CD14-positive monocyte (primary cell): ENCODE results near the gene TYRP1. TPM values are rescaled to one million over a fixed set of nuclear protein-coding genes. Genes with fewer than 3 reads are reported as not detected.
"Not testable (repeated sequence)": the region's sequence is repeated elsewhere in the genome, so short reads cannot be mapped to it uniquely, and the experiment has no call there.

Experiments used
- DNase-seq, 3 donors: peaks; one replicate each; pipeline ENCODE4 v3.0.0-alpha.2; 2011 to 2022
- H2AFZ ChIP-seq: 2 replicates; pipeline ENCODE4 v1.6.0; 2012; ENCODE audit warnings: mild to moderate bottlenecking, low read depth, low read length, inconsistent platforms; ENCODE audit not compliant: insufficient read depth, poor library complexity, severe bottlenecking
- H3K27ac ChIP-seq, 2 donors: 1 replicate in 1 of 2; 2 replicates in 1 of 2; pipeline ENCODE4 v1.5.1; 2012 to 2013; ENCODE audit warnings: low read length in 2 of 2, control low read depth in 1 of 2, inconsistent platforms in 1 of 2, low read depth in 1 of 2, mild to moderate bottlenecking in 1 of 2
- H3K27me3 ChIP-seq, 2 donors: one replicate each; pipeline versions ENCODE4 v1.6.0 to v1.6.1; 2011 to 2013; ENCODE audit warnings: low read length in 2 of 2; ENCODE audit not compliant: control insufficient read depth in 2 of 2, insufficient read depth in 2 of 2
- H3K36me3 ChIP-seq, 2 donors: replicated peaks in 1 of 2; 1 replicate in 1 of 2; 2 replicates in 1 of 2; pipeline versions ENCODE4 v1.5.1 to v1.6.1; 2012 to 2013; ENCODE audit warnings: low read length in 2 of 2, control low read depth in 1 of 2, inconsistent platforms in 1 of 2, mild to moderate bottlenecking in 1 of 2; ENCODE audit not compliant: insufficient read depth in 2 of 2, control insufficient read depth in 1 of 2
- H3K4me1 ChIP-seq, 2 donors: 1 replicate in 1 of 2; 2 replicates in 1 of 2; pipeline versions ENCODE4 v1.5.1 to v1.6.1; 2012 to 2013; ENCODE audit warnings: low read length in 2 of 2, control low read depth in 1 of 2, inconsistent platforms in 1 of 2, mild to moderate bottlenecking in 1 of 2, moderate library complexity in 1 of 2; ENCODE audit not compliant: insufficient read depth in 2 of 2, control insufficient read depth in 1 of 2
- H3K4me2 ChIP-seq: replicated peaks from 2 replicates; pipeline ENCODE3; 2012; ENCODE audit warnings: low read length, moderate library complexity, mild to moderate bottlenecking; ENCODE audit not compliant: poor library complexity, severe bottlenecking; ENCODE audit errors: extremely low read depth
- H3K4me3 ChIP-seq, 3 experiments: fragments of 200-600 bp in 1 of 3; sonication (generic) in 1 of 3; replicated peaks in 1 of 3; 1 replicate in 2 of 3; 2 replicates in 1 of 3; pipeline ENCODE4 v1.5.1; 2011 to 2013; ENCODE audit warnings: low read length in 3 of 3, mild to moderate bottlenecking in 3 of 3, control low read depth in 2 of 3, low read depth in 2 of 3, inconsistent platforms in 1 of 3, moderate library complexity in 1 of 3
- H3K79me2 ChIP-seq: 2 replicates; pipeline ENCODE4 v1.6.0; 2012; ENCODE audit warnings: mild to moderate bottlenecking, control low read depth, inconsistent platforms, low read length, moderate library complexity; ENCODE audit not compliant: insufficient read depth
- H3K9ac ChIP-seq: 2 replicates; pipeline ENCODE4 v1.6.0; 2017; ENCODE audit warnings: low read length, mild to moderate bottlenecking; ENCODE audit not compliant: insufficient read depth, poor library complexity, severe bottlenecking
- H3K9me3 ChIP-seq, 2 donors: replicated peaks in 1 of 2; 1 replicate in 1 of 2; 2 replicates in 1 of 2; pipeline versions ENCODE4 v1.5.1 to v1.6.1; 2012 to 2013; ENCODE audit warnings: low read length in 2 of 2, control low read depth in 1 of 2; ENCODE audit not compliant: control insufficient read depth in 1 of 2, insufficient read depth in 1 of 2
- H4K20me1 ChIP-seq: 2 replicates; pipeline ENCODE4 v1.6.0; 2012; ENCODE audit warnings: mild to moderate bottlenecking, low read length, control low read depth, moderate library complexity; ENCODE audit not compliant: insufficient read depth
- H3K27ac Mint-ChIP-seq, 7 donors: one replicate each; pipeline ENCODE4 v1.8.0; 2020; ENCODE audit warnings: mild to moderate bottlenecking in 7 of 7, mixed read lengths in 7 of 7, moderate library complexity in 6 of 7, inconsistent platforms in 2 of 7
- H3K27me3 Mint-ChIP-seq, 3 donors: one replicate each; pipeline ENCODE4 v1.8.0; 2021 to 2022; ENCODE audit warnings: low read depth in 3 of 3, mild to moderate bottlenecking in 3 of 3, mixed read lengths in 3 of 3, moderate library complexity in 3 of 3, inconsistent platforms in 1 of 3
- H3K36me3 Mint-ChIP-seq, 2 donors: one replicate each; pipeline ENCODE4 v1.8.0; 2020; ENCODE audit warnings: mixed read lengths in 2 of 2, inconsistent platforms in 1 of 2, mild to moderate bottlenecking in 1 of 2
- H3K4me1 Mint-ChIP-seq: one replicate; pipeline ENCODE4 v1.8.0; 2020; ENCODE audit warnings: mild to moderate bottlenecking, mixed read lengths
- H3K4me3 Mint-ChIP-seq, 2 donors: one replicate each; pipeline ENCODE4 v1.8.0; 2020; ENCODE audit warnings: mild to moderate bottlenecking in 2 of 2, mixed read lengths in 2 of 2, moderate library complexity in 1 of 2
- H3K9me3 Mint-ChIP-seq, 7 donors: one replicate each; pipeline ENCODE4 v1.8.0; 2020 to 2022; ENCODE audit warnings: mixed read lengths in 7 of 7, mild to moderate bottlenecking in 6 of 7, moderate library complexity in 6 of 7, inconsistent platforms in 2 of 7
- CTCF ChIP-seq: fragments of 200-600 bp; IDR thresholded peaks from one replicate; pipeline ENCODE4 v1.8.0; 2022; ENCODE audit warnings: antibody characterized with exemption, mild to moderate bottlenecking
- WGBS: methylation state at CpG from one replicate; pipeline ENCODE4 v1.1.5; 2013; ENCODE audit warnings: missing lambda C conversion rate; ENCODE audit not compliant: insufficient coverage; 5-methylcytosine and 5-hydroxymethylcytosine counted together
- intact Hi-C, 2 donors: fragments of 100-400 bp; cut with micrococcal nuclease; formaldehyde crosslinking; loops; one replicate each; pipeline versions ENCODE4 v1.15.0 to v1.15.1; 2023
- polyA plus RNA-seq, 3 donors: library from polyadenylated mRNA; depleted of rRNA in 1 of 3; unstranded in 2 of 3; stranded (reverse) in 1 of 3; fragments of 300-500 nt in 2 of 3; fragments of >200 nt in 1 of 3; fragmentation: Illumina TruSeq in 2 of 3; gene quantifications; 1 replicate in 2 of 3; 2 replicates in 1 of 3; pipeline ENCODE4 v1.2.3, GENCODE V29; 2012 to 2021

TYRP1 gene
- polyA plus RNA-seq, 3 donors: not detected

- intact Hi-C loops: no loop called here
- Histone ChIP-seq H3K79me2 (no peaks in the 10 kb centered on the region), H3K36me3 (no peaks in the 10 kb centered on the region), H3K9me3 (no peaks in the 10 kb centered on the region), H3K4me2 (no peak overlapping the region), H3K9ac (no peak overlapping the region), H2AFZ (no peak overlapping the region), H3K27ac (no peak overlapping the region), H3K27me3 (no peaks in the 10 kb centered on the region), H4K20me1 (no peaks in the 10 kb centered on the region), H3K4me3 (no peak overlapping the region), H3K4me1 (no peaks in the 10 kb centered on the region)
- DNase-seq: no peak
- Mint-ChIP-seq H3K4me3 (no peak overlapping the region), H3K4me1 (no peaks in the 10 kb centered on the region), H3K27me3 (no peaks in the 10 kb centered on the region), H3K36me3 (no peaks in the 10 kb centered on the region), H3K27ac (no peak overlapping the region), H3K9me3 (no peaks in the 10 kb centered on the region)
- no CpG with 5 or more reads among the region's 2 CpGs for WGBS
- no peak for TF ChIP-seq CTCF
Observed at GRCh38 chr9:12670006-12670405, 23.2 kb upstream of the TYRP1 start.

DNA sequence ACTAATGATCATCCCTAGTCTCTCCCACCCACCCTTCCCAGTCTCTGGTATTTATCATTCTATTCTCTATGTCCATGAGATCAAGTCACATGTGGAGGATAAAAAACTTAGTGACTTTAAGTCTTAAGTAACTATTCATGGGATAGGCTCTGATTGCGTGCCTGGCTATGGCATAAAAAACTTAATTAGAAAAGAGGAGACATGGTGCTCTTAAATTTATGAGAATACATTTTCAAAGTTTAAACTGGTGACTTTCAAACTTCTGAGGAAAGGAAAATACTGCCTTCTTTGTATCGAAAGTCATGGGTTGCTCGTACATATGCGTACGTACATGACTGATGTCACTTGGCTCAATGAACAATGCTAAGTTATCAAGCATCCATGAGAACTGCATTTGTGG lies 18.2 kb upstream of the TYRP1 start:
- intact Hi-C loops: no loop called here
- Mint-ChIP-seq H3K4me3 (no peak overlapping the region), H3K4me1 (no peaks in the 10 kb centered on the region), H3K27me3 (no peaks in the 10 kb centered on the region), H3K27ac (no peak overlapping the region), H3K36me3 (no peaks in the 10 kb centered on the region), H3K9me3 (peaks cover 0 to 1% (median 0%) of the 10 kb centered on the region in 7 donors)
- Histone ChIP-seq H3K27me3 (no peaks in the 10 kb centered on the region), H3K79me2 (no peaks in the 10 kb centered on the region), H3K4me3 (no peak overlapping the region), H3K27ac (no peak overlapping the region), H3K9ac (no peak overlapping the region), H3K36me3 (no peaks in the 10 kb centered on the region), H3K4me2 (no peak overlapping the region), H2AFZ (no peak overlapping the region), H3K9me3 (no peaks in the 10 kb centered on the region), H4K20me1 (no peaks in the 10 kb centered on the region), H3K4me1 (no peaks in the 10 kb centered on the region)
- DNase-seq: no peak
- no peak for TF ChIP-seq CTCF
- 96% methylated on average over 4 of the region's 5 CpGs for WGBS

GRCh38 chr9:12677462-12678126 lies 15.6 kb upstream of the TYRP1 start:
- H3K4me3 ChIP-seq, H3K4me1 Mint-ChIP-seq, H3K4me3 Mint-ChIP-seq, H3K9ac ChIP-seq, H2AFZ ChIP-seq, H3K27ac Mint-ChIP-seq, H3K4me2 ChIP-seq, H3K27ac ChIP-seq, intact Hi-C loops, H3K9me3 Mint-ChIP-seq, H3K27me3 ChIP-seq, DNase-seq, H4K20me1 ChIP-seq, H3K4me1 ChIP-seq, H3K27me3 Mint-ChIP-seq, H3K36me3 ChIP-seq, H3K36me3 Mint-ChIP-seq, H3K9me3 ChIP-seq, H3K79me2 ChIP-seq: not testable (repeated sequence)
- WGBS: 100% methylated on average over 6 of the region's 11 CpGs
